ENCODE data around the gene SETDB1. TPM values are rescaled to one million over a fixed set of nuclear protein-coding genes. Genes with fewer than 3 reads are reported as not detected.

Gene SETDB1
- total and polyA plus RNA-seq, 2 of the 8 experiments (the other 6 are each of a cell fraction or from before 2014, with no cell fraction given) = 27.5 to 48.8 TPM

GRCh38 chr1:150960646-150961045 is 34.5 kb downstream of the SETDB1 start:
- H3K9ac ChIP-seq (replicated peaks in 1 of 4; ENCODE audit: extremely low read depth in 1 of 4, low read depth in 3 of 4, low read length in 3 of 4) = no peak overlapping the region
- H3K36me3 ChIP-seq (ENCODE audit: control insufficient read depth in 2 of 4, insufficient read depth in 4 of 4, low read length in 3 of 4) = peaks cover 20 to 82% (median 55%) of the 10 kb centered on the region in 4 experiments
- no peak overlapping the region for H4K91ac ChIP-seq (replicated peaks; ENCODE audit: insufficient read length, low read length)
- 96% methylated on average over 7 of the region's 7 CpGs; no CpG with 5 or more reads in 1 of the 2 experiments for WGBS, 2 experiments (ENCODE audit: extremely low coverage in 1 of 2, insufficient coverage in 1 of 2, insufficient read length in 1 of 2, insufficient replicate concordance in 2 of 2, low coverage in 1 of 2, low lambda C conversion rate in 2 of 2, missing lambda C conversion rate in 1 of 2)
- no peaks in the 10 kb centered on the region; a peak in 1 of 4 replicates for H3K9me3 ChIP-seq (ENCODE audit: insufficient read depth in 2 of 2, low read depth in 1 of 2, low read length in 1 of 2)
- H4K20me1 ChIP-seq (replicated peaks in 1 of 2; ENCODE audit: control insufficient read depth in 1 of 2, insufficient read depth in 2 of 2, low read length in 2 of 2) = no peaks in the 10 kb centered on the region
- no peaks in the 10 kb centered on the region for H3K23me2 ChIP-seq (ENCODE audit: low read depth, low read length)
- FAIRE-seq (no peak), DNase-seq (ENCODE audit: low read depth in 1 of 2, low spot score in 2 of 2) (no peak)
- H2BK120ac ChIP-seq (replicated peaks; ENCODE audit: low read depth, low read length) = no peak overlapping the region
- no peak overlapping the region for H3K18ac ChIP-seq (ENCODE audit: extremely low read depth, low read length)
- H2BK20ac ChIP-seq (ENCODE audit: low read length) = no peak overlapping the region
- no peak overlapping the region for H2AFZ ChIP-seq (ENCODE audit: low read length)
- no peak overlapping the region for H3K4me2 ChIP-seq (ENCODE audit: insufficient read depth in 1 of 2, low read depth in 2 of 2, low read length in 2 of 2)
- H2BK5ac ChIP-seq (ENCODE audit: low read depth, low read length) = no peak overlapping the region
- no peak overlapping the region for H3K23ac ChIP-seq (ENCODE audit: insufficient read length)
- H3K27me3 ChIP-seq (replicated peaks in 1 of 4; ENCODE audit: control insufficient read depth in 3 of 4, extremely low read depth in 1 of 4, insufficient read depth in 3 of 4, low read length in 3 of 4) = no peaks in the 10 kb centered on the region
- no peak overlapping the region for H2AK5ac ChIP-seq (ENCODE audit: low read depth, low read length)
- H4K8ac ChIP-seq (ENCODE audit: extremely low read depth, insufficient read depth, low read length) = no peak overlapping the region
- H3K27ac ChIP-seq (ENCODE audit: low read depth, low read length) = no peak overlapping the region
- no peak for TF ChIP-seq SIN3A (conservative IDR thresholded peaks at IDR 0.05 in 1 of 2, IDR thresholded peaks at IDR 0.05 in 1 of 2; ENCODE audit: low read depth in 1 of 2, low read length in 2 of 2)
- no peak for TF ChIP-seq KDM4A (IDR thresholded peaks at IDR 0.05; ENCODE audit: low read depth, low read length, severe bottlenecking)
- no peak for TF ChIP-seq RXRA (IDR thresholded peaks at IDR 0.05; ENCODE audit: insufficient read depth, low read depth, low read length)
- TF ChIP-seq ASH2L (IDR thresholded peaks at IDR 0.05; ENCODE audit: low read length) = no peak
- TF ChIP-seq, protein P1, sequence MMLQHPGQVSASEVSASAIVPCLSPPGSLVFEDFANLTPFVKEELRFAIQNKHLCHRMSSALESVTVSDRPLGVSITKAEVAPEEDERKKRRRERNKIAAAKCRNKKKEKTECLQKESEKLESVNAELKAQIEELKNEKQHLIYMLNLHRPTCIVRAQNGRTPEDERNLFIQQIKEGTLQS (IDR thresholded peaks at IDR 0.05; ENCODE audit: insufficient read depth, low read depth, low read length) = no peak
- no peak for TF ChIP-seq SP4 (IDR thresholded peaks at IDR 0.05; ENCODE audit: low read length)
- TF ChIP-seq NANOG (IDR thresholded peaks at IDR 0.05; ENCODE audit: insufficient read depth, low read depth, low read length, poor library complexity, severe bottlenecking) = no peak
- TF ChIP-seq KDM5A (IDR thresholded peaks at IDR 0.05; ENCODE audit: low read length) = no peak
- no peak for TF ChIP-seq CHD1 (IDR thresholded peaks at IDR 0.05; ENCODE audit: low read depth, low read length)
- no peak for TF ChIP-seq GTF2F1 (IDR thresholded peaks at IDR 0.05; ENCODE audit: borderline replicate concordance, low read depth, low read length)
- TF ChIP-seq RAD21 (IDR thresholded peaks at IDR 0.05 in 1 of 2, conservative IDR thresholded peaks at IDR 0.05 in 1 of 2; ENCODE audit: low read depth in 2 of 2, low read length in 2 of 2) = no peak
- no peak overlapping the region for H3K14ac ChIP-seq (ENCODE audit: insufficient read length)
- H3K79me2 ChIP-seq (ENCODE audit: control insufficient read depth in 1 of 2, insufficient read depth in 2 of 2, low read length in 2 of 2) = no peaks in the 10 kb centered on the region
- ChIA-PET POLR2A (ENCODE audit: partially characterized antibody) (interaction anchor here (1.0 to 3.3 kb wide), 5 partner anchors 10 to 27 kb away, joined by 3 to 15 read pairs (median 4); no protein-coding TSS in a partner anchor), CTCF (ENCODE audit: partially characterized antibody) (interaction anchor here (0.6 to 1.2 kb wide), 2 partner anchors 34 to 36 kb away, joined by 3 read pairs; no protein-coding TSS in a partner anchor)
- no peak overlapping the region for H2BK12ac ChIP-seq (ENCODE audit: low read depth, low read length)
- H3K4me3 ChIP-seq (ENCODE audit: extremely low read depth in 1 of 4, insufficient read depth in 2 of 4, low read depth in 3 of 4, low read length in 4 of 4) = no peak overlapping the region
- no peak overlapping the region for H4K5ac ChIP-seq (ENCODE audit: insufficient read length, low read depth, low read length)
- no peak overlapping the region for H2BK15ac ChIP-seq (ENCODE audit: low read length)
- no peak overlapping the region for H3K56ac ChIP-seq (replicated peaks; ENCODE audit: insufficient read length, low read depth, low read length)
- no peak overlapping the region for H3K4ac ChIP-seq (replicated peaks; ENCODE audit: insufficient read length, low read depth, low read length)
- H3K4me1 ChIP-seq (replicated peaks in 1 of 4; ENCODE audit: control insufficient read depth in 3 of 4, insufficient read depth in 4 of 4, low read length in 3 of 4) = no peaks in the 10 kb centered on the region
- no peaks in the 10 kb centered on the region for H3K79me1 ChIP-seq (ENCODE audit: low read depth, low read length)

All from H1 (cell line).